Right cardiac atrium (tissue), 5 donors: ENCODE data around the gene ZMAT2. TPM values are rescaled to one million over a fixed set of nuclear protein-coding genes. Genes with fewer than 3 reads are reported as not detected.
A peak's percentile ranks its signal among the peaks of the same experiment; 100 is the strongest.
"Not testable (repeated sequence)": the region's sequence is repeated elsewhere in the genome, so short reads cannot be mapped to it uniquely, and the experiment has no call there.

Experiments
- ATAC-seq, 2 donors: fragments of 200-7000 bp; cut with Tn5 transposase; one replicate each; pipeline versions ENCODE4 v1.8.0 to v1.9.1; 2020; ENCODE audit warnings: moderate library complexity in 2 of 2, mild to moderate bottlenecking in 1 of 2
- DNase-seq, 3 donors: peaks; one replicate each; pipeline ENCODE4 v3.0.0-alpha.2; 2020
- H3K27ac ChIP-seq: one replicate; pipeline ENCODE4 v1.5.1; 2013; ENCODE audit warnings: mild to moderate bottlenecking, low read length, control low read depth, moderate library complexity
- H3K27me3 ChIP-seq: one replicate; pipeline ENCODE4 v1.6.1; 2013; ENCODE audit not compliant: control insufficient read depth, insufficient read depth
- H3K4me1 ChIP-seq: one replicate; pipeline ENCODE4 v1.6.1; 2013; ENCODE audit warnings: low read length; ENCODE audit not compliant: control insufficient read depth, insufficient read depth
- H3K4me3 ChIP-seq: one replicate; pipeline ENCODE4 v1.5.1; 2013; ENCODE audit warnings: low read length, control low read depth
- H3K9me3 ChIP-seq: one replicate; pipeline ENCODE4 v1.6.1; 2013; ENCODE audit warnings: low read length; ENCODE audit not compliant: control insufficient read depth
- WGBS: extraction: QIAGEN DNeasy Blood & Tissue Kit; methylation state at CpG from one replicate; pipeline ENCODE4 v1.1.7; 2013; 5-methylcytosine and 5-hydroxymethylcytosine counted together
- intact Hi-C, 4 donors: fragments of 100-400 bp; cut with DNase I; formaldehyde crosslinking; loops; one replicate each; pipeline versions ENCODE4 v1.11.0 to v1.14.0; 2022 to 2023
- long read RNA-seq, 4 donors: library from polyadenylated mRNA; unstranded; transcript quantifications; one replicate each; pipeline ENCODE4 v2.0.0, GENCODE V29; 2020 to 2021
- polyA plus RNA-seq: library from polyadenylated mRNA; stranded (reverse); fragments of 200-250 nt; gene quantifications from one replicate; pipeline ENCODE4 v1.2.3, GENCODE V29; 2013
- total RNA-seq, 4 donors: library from RNA; stranded (reverse); fragmentation: NEBNext Ultra II Directional; extraction: Animal tissue kit (Norgen Biotek cat#: 25700); gene quantifications; one replicate each; pipeline ENCODE4 v1.2.1, GENCODE V29; 2021
- donor health status: healthy with polysubstance abuse.
- donor health status: DM: no; HTN: yes; CAD: no.
- donor health status: DM: no; HTN: no; CAD: no.
- donor health status: DM: no; HTN: yes; CAD: no; lungs with severe emphysema.
- donor health status: DM: yes; HTN: yes; CAD: no.

The ZMAT2 gene
- total RNA-seq (10 to 100 TPM; 31.3 to 36.3 (median 33.7) TPM), polyA plus RNA-seq (52.2 TPM)
- long read RNA-seq, donor 1, transcript ZMAT2-201 (6 exons, 1,647 nt) = major isoform, 7 of 10 reads
- long read RNA-seq, donor 1, partial matches to known transcripts = 0 of 10 reads
- long read RNA-seq, donor 1, other reads (novel, unspliced or antisense) = 3 of 10 reads
- long read RNA-seq, donor 2, partial matches to known transcripts = 0 of 4 reads
- long read RNA-seq, donor 2, other reads (novel, unspliced or antisense) = 2 of 4 reads
- long read RNA-seq, donor 3, transcript ZMAT2-201 (6 exons, 1,647 nt) = major isoform, 16 of 17 reads
- long read RNA-seq, donor 3, partial matches to known transcripts = 0 of 17 reads
- long read RNA-seq, donor 3, other reads (novel, unspliced or antisense) = 1 of 17 reads
- long read RNA-seq, donor 4 = 0 reads

- Histone ChIP-seq H3K27me3 (no peaks in the 10 kb centered on the region), H3K27ac (peak within 1 kb of the TSS; percentile 63), H3K4me3 (peak within 1 kb of the TSS; percentile 94), H3K9me3 (no peaks in the 10 kb centered on the region), H3K4me1 (no peaks in the 10 kb centered on the region)
- DNase-seq (peak; percentile 95 to 98 (median 96)), ATAC-seq (peak; percentile 98 to 99)
- 2% methylated on average over 44 of the region's 44 CpGs for WGBS
- intact Hi-C loops = no loop called here
These were observed at the start of gene ZMAT2 for GRCh38 chr5:140700177-140701144. TSS of gene ZMAT2 (plus strand) at chr5:140700447. CDS start at chr5:140700461, 14 bp downstream.

GRCh38 chr5:140658870-140659269, 41.4 kb upstream of the ZMAT2 start:
- WGBS = 96% methylated on average over 17 of the region's 17 CpGs
- no peaks in the 10 kb centered on the region for H3K27me3 ChIP-seq
- intact Hi-C loops = no loop called here

GRCh38 chr5:140660371-140660770, 39.9 kb upstream of the ZMAT2 start:
- DNase-seq, H3K27me3 ChIP-seq, H3K4me1 ChIP-seq, ATAC-seq, intact Hi-C loops, H3K27ac ChIP-seq, H3K4me3 ChIP-seq, H3K9me3 ChIP-seq: not testable (repeated sequence)
- 85% methylated on average over 6 of the region's 6 CpGs for WGBS

More at GRCh38 chr5:140658870-140659269, 41.4 kb upstream of the ZMAT2 start:
- ATAC-seq = no peak
- Histone ChIP-seq H3K4me3 (no peak overlapping the region), H3K9me3 (no peaks in the 10 kb centered on the region), H3K4me1 (no peaks in the 10 kb centered on the region), H3K27ac (no peak overlapping the region)
- no peak for DNase-seq

GRCh38 chr5:140664030-140664358, 36.3 kb upstream of the ZMAT2 start:
- Histone ChIP-seq H3K9me3 (no peaks in the 10 kb centered on the region), H3K27me3 (no peaks in the 10 kb centered on the region), H3K4me1 (peaks cover 4% of the 10 kb centered on the region), H3K4me3 (peak overlapping the region; percentile 86), H3K27ac (peak overlapping the region; percentile 97)
- DNase-seq (peak in 1 of 3 donors; percentile 57), ATAC-seq (no peak)
- intact Hi-C loops = no loop called here
- 8% methylated on average over 18 of the region's 18 CpGs for WGBS

- Histone ChIP-seq H3K27me3 (no peaks in the 10 kb centered on the region), H3K4me3 (peak within 1 kb of the TSS; percentile 86), H3K4me1 (peaks cover 4% of the 10 kb centered on the region), H3K9me3 (no peaks in the 10 kb centered on the region), H3K27ac (peak within 1 kb of the TSS; percentile 97)
- under 1% methylated on average over 54 of the region's 54 CpGs for WGBS
- DNase-seq = peak; percentile 98 to 99 (median 99)
- intact Hi-C loops = no loop called here
- peak; percentile 99 for ATAC-seq
These were observed 35.7 kb upstream of the ZMAT2 start, which contains the start of gene WDR55 for GRCh38 chr5:140664359-140665119. TSS of gene WDR55 (plus strand) at chr5:140664904. CDS start at chr5:140664913, 9 bp downstream.

GRCh38 chr5:140671035-140671434, 29.2 kb upstream of the ZMAT2 start:
- H3K4me1 ChIP-seq, intact Hi-C loops, DNase-seq, H3K27ac ChIP-seq, H3K27me3 ChIP-seq, H3K9me3 ChIP-seq, H3K4me3 ChIP-seq: not testable (repeated sequence)
- 93% methylated on average over 4 of the region's 4 CpGs for WGBS
- peak; percentile 5 to 23 for ATAC-seq

GRCh38 chr5:140671472-140672125, 28.6 kb upstream of the ZMAT2 start:
- WGBS = 92% methylated on average over 6 of the region's 7 CpGs
- no peaks in the 10 kb centered on the region for H3K9me3 ChIP-seq

DNA sequence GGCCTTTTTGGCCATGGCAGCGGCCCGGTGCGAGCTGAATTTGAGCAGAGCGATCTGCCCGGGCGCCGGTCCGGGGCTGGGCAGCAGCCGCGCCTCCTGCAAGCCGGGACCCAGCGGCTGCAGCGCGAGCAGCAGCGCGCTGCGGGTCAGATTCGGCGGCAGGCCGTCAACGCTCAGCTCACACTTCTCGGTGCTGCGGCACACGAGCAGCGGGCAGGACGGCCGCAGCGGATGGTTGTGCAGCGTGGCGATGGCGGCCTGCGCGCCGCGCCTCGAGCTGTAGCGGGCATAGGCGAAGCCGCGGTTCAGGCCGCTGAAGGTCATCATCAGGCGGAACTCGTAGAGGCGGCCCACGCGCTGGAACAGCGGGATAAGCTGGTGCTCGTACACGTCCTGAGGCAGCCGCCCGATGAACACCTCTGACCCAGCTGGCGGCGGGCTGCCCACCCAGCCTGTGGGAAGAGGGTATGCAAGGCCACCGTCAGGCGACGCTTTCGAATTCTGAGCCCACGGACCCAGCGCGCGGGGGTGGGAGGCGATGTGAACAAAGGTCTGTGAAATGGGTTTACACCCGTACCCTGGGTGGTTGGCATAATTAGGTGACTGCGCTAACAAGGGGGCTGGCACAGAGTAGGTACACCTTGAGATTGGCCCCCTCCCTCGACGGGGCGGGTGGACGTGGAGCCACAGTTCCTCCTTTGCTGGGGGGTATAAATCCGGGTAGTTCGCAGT, 27.6 kb upstream of the ZMAT2 start:
- Histone ChIP-seq H3K27ac (no peak overlapping the region), H3K4me3 (no peak overlapping the region), H3K27me3 (no peaks in the 10 kb centered on the region), H3K9me3 (no peaks in the 10 kb centered on the region), H3K4me1 (no peaks in the 10 kb centered on the region)
- intact Hi-C loops = no loop called here
- 44% methylated on average over 70 of the region's 70 CpGs for WGBS
- DNase-seq (peak; percentile 59 to 78 (median 74)), ATAC-seq (peak; percentile 22 to 59)

More at GRCh38 chr5:140671472-140672125, 28.6 kb upstream of the ZMAT2 start:
- intact Hi-C loops = no loop called here
- no peaks in the 10 kb centered on the region for H3K27me3 ChIP-seq
- H3K4me1 ChIP-seq = no peaks in the 10 kb centered on the region
- no peak overlapping the region for H3K27ac ChIP-seq
- H3K4me3 ChIP-seq = no peak overlapping the region
- no peak for DNase-seq
- no peak for ATAC-seq

- no peaks in the 10 kb centered on the region for H3K4me1 ChIP-seq
- no peak within 1 kb of the TSS for H3K4me3 ChIP-seq
- 83% methylated on average over 45 of the region's 45 CpGs for WGBS
- H3K27ac ChIP-seq = no peak within 1 kb of the TSS
- DNase-seq (peak in 2 of 3 donors; percentile 56 to 63), ATAC-seq (peak in 1 of 2 donors; percentile 23)
- H3K27me3 ChIP-seq = no peaks in the 10 kb centered on the region
- intact Hi-C loops = no loop called here
- no peaks in the 10 kb centered on the region for H3K9me3 ChIP-seq
These were observed 26.9 kb upstream of the ZMAT2 start, which contains the start of gene DND1 for GRCh38 chr5:140673187-140673976. TSS of gene DND1 (minus strand) at chr5:140673576. CDS start at chr5:140673542, 34 bp downstream.
